Lower leg skin (tissue), 3 donors: ENCODE data around the gene KRT6A.

Source experiments
- POLR2A ChIP-seq, 2 donors: fragments of 450-650 bp; IDR thresholded peaks; one replicate each; pipeline ENCODE4 v1.6.1; 2016 to 2017; ENCODE audit warnings: antibody characterized with exemption in 2 of 2, mild to moderate bottlenecking in 1 of 2, moderate library complexity in 1 of 2
- TF ChIP-seq, protein P1 (sequence below), 3 donors: fragments of 450-650 bp; IDR thresholded peaks; one replicate each; pipeline ENCODE4 v1.5.1; 2016; ENCODE audit warnings: antibody characterized with exemption in 3 of 3, mild to moderate bottlenecking in 3 of 3, moderate library complexity in 2 of 3

DNA sequence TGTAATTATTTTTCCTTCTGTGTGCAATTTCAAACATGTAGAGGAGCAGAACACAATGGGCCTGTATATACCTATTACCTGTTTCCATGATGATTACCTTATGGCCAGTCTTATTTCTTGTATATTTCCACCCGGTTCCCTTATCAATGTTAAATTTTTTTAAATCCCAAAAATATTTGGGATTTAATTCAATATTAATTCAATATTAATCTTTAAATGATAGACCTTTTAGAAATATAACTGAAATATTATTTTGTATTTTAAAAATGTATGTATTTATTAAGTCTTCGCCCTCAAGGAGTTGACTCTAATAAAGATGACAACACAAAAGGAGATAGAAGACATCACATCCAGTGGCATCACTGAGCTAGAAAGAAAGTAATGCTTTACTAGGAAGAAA, 18.8 kb downstream of the KRT6A start:
- TF ChIP-seq, protein P1, sequence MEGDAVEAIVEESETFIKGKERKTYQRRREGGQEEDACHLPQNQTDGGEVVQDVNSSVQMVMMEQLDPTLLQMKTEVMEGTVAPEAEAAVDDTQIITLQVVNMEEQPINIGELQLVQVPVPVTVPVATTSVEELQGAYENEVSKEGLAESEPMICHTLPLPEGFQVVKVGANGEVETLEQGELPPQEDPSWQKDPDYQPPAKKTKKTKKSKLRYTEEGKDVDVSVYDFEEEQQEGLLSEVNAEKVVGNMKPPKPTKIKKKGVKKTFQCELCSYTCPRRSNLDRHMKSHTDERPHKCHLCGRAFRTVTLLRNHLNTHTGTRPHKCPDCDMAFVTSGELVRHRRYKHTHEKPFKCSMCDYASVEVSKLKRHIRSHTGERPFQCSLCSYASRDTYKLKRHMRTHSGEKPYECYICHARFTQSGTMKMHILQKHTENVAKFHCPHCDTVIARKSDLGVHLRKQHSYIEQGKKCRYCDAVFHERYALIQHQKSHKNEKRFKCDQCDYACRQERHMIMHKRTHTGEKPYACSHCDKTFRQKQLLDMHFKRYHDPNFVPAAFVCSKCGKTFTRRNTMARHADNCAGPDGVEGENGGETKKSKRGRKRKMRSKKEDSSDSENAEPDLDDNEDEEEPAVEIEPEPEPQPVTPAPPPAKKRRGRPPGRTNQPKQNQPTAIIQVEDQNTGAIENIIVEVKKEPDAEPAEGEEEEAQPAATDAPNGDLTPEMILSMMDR (IDR thresholded peaks at IDR 0.05): no peak
- TF ChIP-seq POLR2A (IDR thresholded peaks at IDR 0.05): no peak
